Non-pigmented ciliary epithelial cell (primary cell): Measurements from ENCODE around the gene RFPL3.
"Not testable (repeated sequence)": the region's sequence is repeated elsewhere in the genome, so short reads cannot be mapped to it uniquely, and the experiment has no call there.

Source experiments
- DNase-seq: peaks from one replicate; pipeline ENCODE4 v3.0.0-alpha.2; 2010; ENCODE audit warnings: low read depth

RFPL3 gene

GRCh38 chr22:32353840-32354239 is 3.8 kb upstream of the RFPL3 start:
- DNase-seq = no peak

GRCh38 chr22:32354360-32355351 is 3.0 kb upstream of the RFPL3 start:
- peak; percentile 10 for DNase-seq

- no peak for DNase-seq
Measured at GRCh38 chr22:32355760-32356159, 1.9 kb upstream of the RFPL3 start.

GRCh38 chr22:32360096-32360495 is 2.4 kb downstream of the RFPL3 start:
- DNase-seq = not testable (repeated sequence)

GRCh38 chr22:32361257-32361656 is 3.6 kb downstream of the RFPL3 start:
- no peak for DNase-seq

GRCh38 chr22:32364210-32364609 is 6.5 kb downstream of the RFPL3 start:
- DNase-seq = no peak

- DNase-seq = no peak
Measured at GRCh38 chr22:32375678-32376450, 18.2 kb downstream of the RFPL3 start.

GRCh38 chr22:32376681-32377080 is 19.0 kb downstream of the RFPL3 start:
- no peak for DNase-seq

GRCh38 chr22:32378707-32379272 is 21.1 kb downstream of the RFPL3 start:
- no peak for DNase-seq

- DNase-seq = no peak
Measured at GRCh38 chr22:32380991-32381390, 23.3 kb downstream of the RFPL3 start.

GRCh38 chr22:32385681-32386080 is 28.0 kb downstream of the RFPL3 start:
- no peak for DNase-seq

- no peak for DNase-seq
Measured at GRCh38 chr22:32389685-32390084, 32.0 kb downstream of the RFPL3 start.

- DNase-seq = no peak
Measured at GRCh38 chr22:32395107-32395506, 37.4 kb downstream of the RFPL3 start.

- no peak for DNase-seq
Measured at GRCh38 chr22:32396255-32396654, 38.6 kb downstream of the RFPL3 start.

GRCh38 chr22:32396746-32397145 is 39.1 kb downstream of the RFPL3 start:
- no peak for DNase-seq

GRCh38 chr22:32401486-32401885 is 43.8 kb downstream of the RFPL3 start:
- no peak for DNase-seq

GRCh38 chr22:32404021-32404420 is 46.4 kb downstream of the RFPL3 start:
- DNase-seq = no peak

GRCh38 chr22:32407312-32407711 is 49.6 kb downstream of the RFPL3 start:
- DNase-seq = no peak

- no peak for DNase-seq
Measured at GRCh38 chr22:32407936-32408335, 50.3 kb downstream of the RFPL3 start.

- DNase-seq = no peak
Measured at GRCh38 chr22:32409977-32410376, 52.3 kb downstream of the RFPL3 start.

GRCh38 chr22:32410459-32410858 is 52.8 kb downstream of the RFPL3 start:
- DNase-seq = no peak
